ENCODE data around the gene STAC3. TPM values are rescaled to one million over a fixed set of nuclear protein-coding genes. Genes with fewer than 3 reads are reported as not detected.
A peak's percentile ranks its signal among the peaks of the same experiment; 100 is the strongest.

Gene STAC3
- total and polyA plus RNA-seq, 2 of the 13 experiments (the other 11 are each of a cell fraction or from before 2014, with no cell fraction given): 0.18 to 0.22 TPM

GRCh38 chr12:57216921-57217879 lies 33.8 kb downstream of the STAC3 start (continued):
- TF ChIP-seq ZNF800 (CRISPR knock-in tag; IDR thresholded peaks at IDR 0.05): peak; percentile 11; the same call in 1 of the 2 replicates
- TF ChIP-seq IKZF4 (CRISPR knock-in tag; IDR thresholded peaks at IDR 0.05; ENCODE audit: borderline replicate concordance, low read depth, not compliant biosample characterization): no peak
- TF ChIP-seq MTA1 (CRISPR knock-in tag; IDR thresholded peaks at IDR 0.05; ENCODE audit: borderline replicate concordance): 0 out of 2 replicates have a peak, but pooled peaks have one; percentile 18
- peak; percentile 40 for TF ChIP-seq HNRNPLL (IDR thresholded peaks at IDR 0.05; ENCODE audit: low read depth, low read length, poor library complexity, severe bottlenecking)
- TF ChIP-seq ZNF687 (CRISPR knock-in tag; IDR thresholded peaks at IDR 0.05): peak; percentile 6
